Sigmoid colon (tissue), 3 donors: Measurements from ENCODE around the gene FLNB.

Source experiments
- CTCF ChIP-seq, 4 experiments: fragments of 450-650 bp in 3 of 4; fragments of 200-600 bp in 1 of 4; IDR thresholded peaks; one replicate each; pipeline ENCODE4 v1.5.1; 2016 to 2019; ENCODE audit warnings: antibody characterized with exemption in 4 of 4, mild to moderate bottlenecking in 3 of 4, moderate library complexity in 2 of 4
- POLR2A ChIP-seq, 2 donors: fragments of 450-650 bp; IDR thresholded peaks; one replicate each; pipeline ENCODE4 v1.6.1; 2016; ENCODE audit warnings: antibody characterized with exemption in 2 of 2, mild to moderate bottlenecking in 2 of 2, moderate library complexity in 2 of 2

GRCh38 chr3:58001086-58001467 is 7.1 kb upstream of the FLNB start:
- TF ChIP-seq CTCF (IDR thresholded peaks at IDR 0.05) (no peak), POLR2A (IDR thresholded peaks at IDR 0.05) (no peak)
